Measurements from ENCODE around the gene MFAP3L. TPM values are rescaled to one million over a fixed set of nuclear protein-coding genes. Genes with fewer than 3 reads are reported as not detected.

The MFAP3L gene
- total and polyA plus RNA-seq, 11 donors: 0.76 to 5.9 (median 3.2) TPM

DNA sequence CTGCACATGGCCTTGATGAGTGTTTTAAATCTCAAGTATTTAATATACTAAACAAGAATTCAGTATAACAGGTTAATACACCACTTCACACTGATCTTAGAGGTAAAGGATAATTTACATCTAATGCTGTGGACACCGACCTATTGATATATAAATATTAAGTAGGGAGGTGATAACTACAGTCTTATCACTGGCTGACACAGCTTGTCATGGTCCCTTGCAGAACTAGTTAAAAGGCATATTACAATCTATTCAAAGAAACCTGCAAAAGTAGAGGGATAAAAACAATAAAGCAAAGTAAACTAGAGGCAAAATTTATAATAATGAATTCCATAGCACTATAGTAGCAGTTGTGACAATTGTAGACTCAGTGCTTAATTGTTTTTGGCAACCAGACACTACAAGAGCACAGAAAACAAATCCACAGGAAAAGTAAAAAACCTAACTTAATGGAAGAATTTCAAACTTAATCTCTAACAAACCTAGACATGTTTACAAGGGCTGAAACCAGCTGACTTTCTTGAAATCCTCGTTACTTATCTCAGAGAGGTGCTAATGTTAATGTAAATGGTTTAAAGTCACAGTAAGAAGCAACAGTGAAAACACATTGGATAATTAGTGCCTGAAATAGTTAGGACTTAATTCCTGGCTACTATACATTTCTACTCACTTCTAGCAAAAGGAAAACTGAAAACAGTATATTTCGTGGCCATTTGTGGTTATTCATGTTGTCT, 25.0 kb downstream of the MFAP3L start:
- H3K27ac ChIP-seq: no peak overlapping the region
- no peak overlapping the region for H3K4me3 ChIP-seq
- intact Hi-C loops (cut with DNase I): no loop called here
- H3K27me3 ChIP-seq: no peaks in the 10 kb centered on the region
- TF ChIP-seq, protein P1, sequence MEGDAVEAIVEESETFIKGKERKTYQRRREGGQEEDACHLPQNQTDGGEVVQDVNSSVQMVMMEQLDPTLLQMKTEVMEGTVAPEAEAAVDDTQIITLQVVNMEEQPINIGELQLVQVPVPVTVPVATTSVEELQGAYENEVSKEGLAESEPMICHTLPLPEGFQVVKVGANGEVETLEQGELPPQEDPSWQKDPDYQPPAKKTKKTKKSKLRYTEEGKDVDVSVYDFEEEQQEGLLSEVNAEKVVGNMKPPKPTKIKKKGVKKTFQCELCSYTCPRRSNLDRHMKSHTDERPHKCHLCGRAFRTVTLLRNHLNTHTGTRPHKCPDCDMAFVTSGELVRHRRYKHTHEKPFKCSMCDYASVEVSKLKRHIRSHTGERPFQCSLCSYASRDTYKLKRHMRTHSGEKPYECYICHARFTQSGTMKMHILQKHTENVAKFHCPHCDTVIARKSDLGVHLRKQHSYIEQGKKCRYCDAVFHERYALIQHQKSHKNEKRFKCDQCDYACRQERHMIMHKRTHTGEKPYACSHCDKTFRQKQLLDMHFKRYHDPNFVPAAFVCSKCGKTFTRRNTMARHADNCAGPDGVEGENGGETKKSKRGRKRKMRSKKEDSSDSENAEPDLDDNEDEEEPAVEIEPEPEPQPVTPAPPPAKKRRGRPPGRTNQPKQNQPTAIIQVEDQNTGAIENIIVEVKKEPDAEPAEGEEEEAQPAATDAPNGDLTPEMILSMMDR (IDR thresholded peaks at IDR 0.05): no peak
- TF ChIP-seq POLR2A (IDR thresholded peaks at IDR 0.05): no peak
- WGBS, 4 donors: 67 to 81% (median 73%) methylated on average over 3 of the region's 3 CpGs
- H3K4me1 ChIP-seq: no peaks in the 10 kb centered on the region
- ATAC-seq: no peak
- DNase-seq: no peak
- H3K9me3 ChIP-seq: no peaks in the 10 kb centered on the region
- no peaks in the 10 kb centered on the region for H3K36me3 ChIP-seq

DNA sequence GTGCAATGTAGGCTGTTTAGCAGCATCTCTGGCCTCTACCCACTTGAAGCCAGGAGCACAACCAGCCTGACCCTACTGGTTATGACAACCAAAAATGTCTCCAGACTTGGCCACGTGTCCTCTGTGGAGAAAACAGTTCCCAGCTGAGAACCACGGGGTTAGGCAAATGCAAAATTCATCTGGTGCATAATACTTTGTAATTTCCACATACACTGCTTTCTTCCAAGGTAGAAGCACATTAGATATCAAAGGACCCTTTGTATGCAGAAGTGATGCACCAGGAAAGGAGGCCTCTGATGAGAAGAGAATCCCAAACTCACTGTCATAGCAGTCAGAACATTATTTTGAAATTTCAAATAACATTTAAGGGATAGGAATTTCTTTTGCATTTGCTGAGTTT, 26.3 kb downstream of the MFAP3L start:
- 74 to 87% (median 80%) methylated on average over 2 of the region's 2 CpGs for WGBS, 4 donors
- TF ChIP-seq POLR2A (IDR thresholded peaks at IDR 0.05): no peak
- TF ChIP-seq, protein P1 (IDR thresholded peaks at IDR 0.05): no peak
- no peak overlapping the region for H3K27ac ChIP-seq
- no peaks in the 10 kb centered on the region for H3K27me3 ChIP-seq
- no peaks in the 10 kb centered on the region for H3K36me3 ChIP-seq
- H3K4me3 ChIP-seq: no peak overlapping the region
- no peaks in the 10 kb centered on the region for H3K9me3 ChIP-seq
- DNase-seq: no peak
- ATAC-seq: no peak
- no peaks in the 10 kb centered on the region for H3K4me1 ChIP-seq
- intact Hi-C loops (cut with DNase I): no loop called here

GRCh38 chr4:169998981-169999380, 27.2 kb downstream of the MFAP3L start:
- TF ChIP-seq, protein P1 (IDR thresholded peaks at IDR 0.05): no peak
- DNase-seq (no peak), ATAC-seq (no peak)
- no peak overlapping the region for H3K27ac ChIP-seq
- 63 to 89% (median 78%) methylated on average over 1 of the region's 1 CpG for WGBS, 4 donors
- no peaks in the 10 kb centered on the region for H3K27me3 ChIP-seq
- H3K9me3 ChIP-seq: no peaks in the 10 kb centered on the region
- no peak overlapping the region for H3K4me3 ChIP-seq
- no peaks in the 10 kb centered on the region for H3K4me1 ChIP-seq
- no peaks in the 10 kb centered on the region for H3K36me3 ChIP-seq
- intact Hi-C loops (cut with DNase I): no loop called here

GRCh38 chr4:169996379-169997240, 29.6 kb downstream of the MFAP3L start:
- no peaks in the 10 kb centered on the region for H3K4me1 ChIP-seq
- H3K9me3 ChIP-seq: no peaks in the 10 kb centered on the region
- ATAC-seq (no peak), DNase-seq (no peak)
- no peaks in the 10 kb centered on the region for H3K36me3 ChIP-seq
- H3K4me3 ChIP-seq: no peak overlapping the region
- 82 to 86% (median 83%) methylated on average over 10 of the region's 10 CpGs for WGBS, 4 donors
- H3K27me3 ChIP-seq: no peaks in the 10 kb centered on the region
- H3K27ac ChIP-seq: no peak overlapping the region
- no peak for TF ChIP-seq POLR2A (IDR thresholded peaks at IDR 0.05)
- TF ChIP-seq, protein P1 (IDR thresholded peaks at IDR 0.05): no peak
- intact Hi-C loops (cut with DNase I): no loop called here
